ENCODE results near the gene CREB5. TPM values are rescaled to one million over a fixed set of nuclear protein-coding genes. Genes with fewer than 3 reads are reported as not detected.

CREB5 gene
- total and polyA plus RNA-seq, 2 donors from 2014 or later: 3.4 to 27.2 TPM

DNA sequence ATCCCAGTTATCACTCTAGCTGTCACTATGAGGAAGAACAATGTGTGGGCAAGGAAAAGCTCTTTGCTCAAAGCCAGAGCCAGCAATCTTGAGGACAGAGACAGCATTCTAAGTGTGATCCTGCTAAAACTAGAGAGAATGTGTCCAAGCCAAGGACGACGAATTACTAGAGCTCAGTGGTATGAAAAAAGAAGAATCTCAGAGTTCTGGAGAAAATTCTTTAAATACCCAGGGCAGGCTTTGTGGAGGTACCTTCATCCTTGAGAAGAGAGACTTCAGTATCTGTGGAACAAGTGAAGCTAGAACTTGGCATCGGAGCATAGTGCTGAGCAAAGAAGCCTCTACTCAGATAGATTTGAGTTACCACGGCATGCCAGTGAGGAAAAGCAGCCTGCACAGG is 336.0 kb downstream of the CREB5 start:
- H3K27me3 ChIP-seq (ENCODE audit: control insufficient read depth, insufficient read depth, low read length): no peaks in the 10 kb centered on the region
- no peak overlapping the region for H3K9ac ChIP-seq (ENCODE audit: low read length in 3 of 3)
- TF ChIP-seq, protein P1, sequence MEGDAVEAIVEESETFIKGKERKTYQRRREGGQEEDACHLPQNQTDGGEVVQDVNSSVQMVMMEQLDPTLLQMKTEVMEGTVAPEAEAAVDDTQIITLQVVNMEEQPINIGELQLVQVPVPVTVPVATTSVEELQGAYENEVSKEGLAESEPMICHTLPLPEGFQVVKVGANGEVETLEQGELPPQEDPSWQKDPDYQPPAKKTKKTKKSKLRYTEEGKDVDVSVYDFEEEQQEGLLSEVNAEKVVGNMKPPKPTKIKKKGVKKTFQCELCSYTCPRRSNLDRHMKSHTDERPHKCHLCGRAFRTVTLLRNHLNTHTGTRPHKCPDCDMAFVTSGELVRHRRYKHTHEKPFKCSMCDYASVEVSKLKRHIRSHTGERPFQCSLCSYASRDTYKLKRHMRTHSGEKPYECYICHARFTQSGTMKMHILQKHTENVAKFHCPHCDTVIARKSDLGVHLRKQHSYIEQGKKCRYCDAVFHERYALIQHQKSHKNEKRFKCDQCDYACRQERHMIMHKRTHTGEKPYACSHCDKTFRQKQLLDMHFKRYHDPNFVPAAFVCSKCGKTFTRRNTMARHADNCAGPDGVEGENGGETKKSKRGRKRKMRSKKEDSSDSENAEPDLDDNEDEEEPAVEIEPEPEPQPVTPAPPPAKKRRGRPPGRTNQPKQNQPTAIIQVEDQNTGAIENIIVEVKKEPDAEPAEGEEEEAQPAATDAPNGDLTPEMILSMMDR (IDR thresholded peaks at IDR 0.05; ENCODE audit: borderline replicate concordance, extremely low read depth, insufficient read depth): no peak
- no peak for FAIRE-seq
- H3K4me3 ChIP-seq (ENCODE audit: low read length in 3 of 3): no peak overlapping the region
- H3K36me3 ChIP-seq (ENCODE audit: control insufficient read depth in 2 of 3, insufficient read depth in 3 of 3, low read length in 3 of 3): no peaks in the 10 kb centered on the region
- DNase-seq: no peak
- no peaks in the 10 kb centered on the region for H3K9me3 ChIP-seq (ENCODE audit: control insufficient read depth in 2 of 3, insufficient read depth in 1 of 3, low read length in 3 of 3)
- intact Hi-C loops (cut with DNase I): no loop called here
- H3K4me1 ChIP-seq (ENCODE audit: control insufficient read depth in 2 of 3, insufficient read depth in 2 of 3, low read depth in 1 of 3, low read length in 3 of 3): no peaks in the 10 kb centered on the region
- H3K27ac ChIP-seq (ENCODE audit: low read depth in 2 of 2, low read length in 2 of 2): no peak overlapping the region

DNA sequence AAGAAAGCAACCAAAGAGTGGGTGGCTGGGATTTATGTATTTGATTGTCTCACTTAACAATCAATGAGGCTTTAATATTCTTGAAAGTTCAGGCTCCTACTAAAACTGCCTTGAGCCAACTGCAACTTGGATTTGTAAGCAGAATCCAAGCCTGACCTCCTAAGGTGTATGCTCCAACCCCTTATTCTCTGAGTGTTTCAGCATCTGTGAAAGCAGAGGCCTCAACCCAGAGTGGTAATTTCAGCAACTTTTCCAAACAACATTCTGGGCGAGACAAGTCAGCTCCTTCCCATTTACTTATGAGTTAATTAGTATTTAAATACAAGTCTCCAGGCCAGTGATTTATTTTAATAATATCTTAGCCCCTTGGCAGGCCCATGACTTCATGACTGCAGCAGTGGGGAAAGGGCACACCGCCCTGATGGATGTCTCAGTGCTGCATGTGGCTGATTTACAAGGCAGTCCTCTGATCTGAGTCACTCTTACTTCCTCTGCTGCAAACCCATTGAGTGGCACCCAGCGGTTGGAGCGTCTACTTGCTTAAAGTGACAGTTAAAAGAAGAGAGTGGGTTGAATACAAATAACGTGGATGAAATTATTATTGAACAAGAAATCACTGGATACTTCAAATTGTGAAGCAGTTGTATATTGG is 336.7 kb downstream of the CREB5 start:
- Histone ChIP-seq H3K4me1 (ENCODE audit: control insufficient read depth in 2 of 3, insufficient read depth in 2 of 3, low read depth in 1 of 3, low read length in 3 of 3) (no peaks in the 10 kb centered on the region), H3K4me3 (ENCODE audit: low read length in 3 of 3) (no peak overlapping the region), H3K27me3 (ENCODE audit: control insufficient read depth, insufficient read depth, low read length) (no peaks in the 10 kb centered on the region), H3K27ac (ENCODE audit: low read depth in 2 of 2, low read length in 2 of 2) (no peak overlapping the region), H3K36me3 (ENCODE audit: control insufficient read depth in 2 of 3, insufficient read depth in 3 of 3, low read length in 3 of 3) (no peaks in the 10 kb centered on the region), H3K9me3 (ENCODE audit: control insufficient read depth in 2 of 3, insufficient read depth in 1 of 3, low read length in 3 of 3) (no peaks in the 10 kb centered on the region), H3K9ac (ENCODE audit: low read length in 3 of 3) (no peak overlapping the region)
- intact Hi-C loops (cut with DNase I): no loop called here
- TF ChIP-seq, protein P1 (IDR thresholded peaks at IDR 0.05; ENCODE audit: borderline replicate concordance, extremely low read depth, insufficient read depth): no peak
- no peak for FAIRE-seq
- DNase-seq: no peak

DNA sequence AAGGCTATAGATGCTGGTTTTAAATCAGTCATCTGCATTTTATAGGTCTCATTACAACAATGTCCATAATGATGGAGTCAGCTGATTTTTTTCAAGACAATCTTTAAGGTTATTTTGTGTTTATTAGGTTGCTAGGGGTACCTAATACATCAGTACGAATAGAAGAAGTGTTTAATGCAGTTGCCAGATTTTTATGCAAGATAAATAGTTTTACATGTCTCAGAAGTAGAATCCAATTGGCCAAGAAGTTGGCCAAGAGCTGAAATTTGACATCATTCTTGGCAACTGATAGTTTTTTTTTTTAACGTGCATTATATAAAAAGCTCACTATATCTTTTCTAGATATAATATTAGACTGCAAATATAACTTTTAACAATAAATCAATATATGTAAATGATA is 337.3 kb downstream of the CREB5 start:
- DNase-seq: no peak
- H3K9ac ChIP-seq (ENCODE audit: low read length in 3 of 3): no peak overlapping the region
- no peak for FAIRE-seq
- TF ChIP-seq, protein P1 (IDR thresholded peaks at IDR 0.05; ENCODE audit: borderline replicate concordance, extremely low read depth, insufficient read depth): no peak
- H3K27ac ChIP-seq (ENCODE audit: low read depth in 2 of 2, low read length in 2 of 2): no peak overlapping the region
- no peaks in the 10 kb centered on the region for H3K4me1 ChIP-seq (ENCODE audit: control insufficient read depth in 2 of 3, insufficient read depth in 2 of 3, low read depth in 1 of 3, low read length in 3 of 3)
- H3K9me3 ChIP-seq (ENCODE audit: control insufficient read depth in 2 of 3, insufficient read depth in 1 of 3, low read length in 3 of 3): no peaks in the 10 kb centered on the region
- no peaks in the 10 kb centered on the region for H3K27me3 ChIP-seq (ENCODE audit: control insufficient read depth, insufficient read depth, low read length)
- H3K36me3 ChIP-seq (ENCODE audit: control insufficient read depth in 2 of 3, insufficient read depth in 3 of 3, low read length in 3 of 3): no peaks in the 10 kb centered on the region
- intact Hi-C loops (cut with DNase I): no loop called here
- no peak overlapping the region for H3K4me3 ChIP-seq (ENCODE audit: low read length in 3 of 3)

DNA sequence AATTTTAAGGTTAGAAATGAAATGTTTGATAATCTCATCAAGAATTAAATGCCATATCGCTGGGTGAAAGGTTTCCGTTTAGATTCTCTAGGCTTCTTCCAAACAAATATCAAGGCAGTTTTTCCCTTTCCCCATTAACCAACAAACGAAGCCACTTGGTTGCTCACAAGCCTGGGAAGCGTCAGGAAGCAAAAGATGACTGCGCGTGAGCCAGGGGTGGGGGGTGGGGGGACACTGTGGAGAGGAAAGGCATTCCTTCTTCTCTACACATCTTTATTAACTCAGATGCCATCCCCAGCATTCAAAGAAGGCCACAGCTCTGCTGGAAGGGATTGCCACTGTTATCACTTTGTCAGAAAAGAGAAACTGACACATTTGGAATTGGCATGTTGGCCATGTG is 338.7 kb downstream of the CREB5 start:
- Histone ChIP-seq H3K9ac (ENCODE audit: low read length in 3 of 3) (no peak overlapping the region), H3K27me3 (ENCODE audit: control insufficient read depth, insufficient read depth, low read length) (no peaks in the 10 kb centered on the region), H3K36me3 (ENCODE audit: control insufficient read depth in 2 of 3, insufficient read depth in 3 of 3, low read length in 3 of 3) (no peaks in the 10 kb centered on the region), H3K4me1 (ENCODE audit: control insufficient read depth in 2 of 3, insufficient read depth in 2 of 3, low read depth in 1 of 3, low read length in 3 of 3) (no peaks in the 10 kb centered on the region), H3K27ac (ENCODE audit: low read depth in 2 of 2, low read length in 2 of 2) (no peak overlapping the region), H3K4me3 (ENCODE audit: low read length in 3 of 3) (no peak overlapping the region), H3K9me3 (ENCODE audit: control insufficient read depth in 2 of 3, insufficient read depth in 1 of 3, low read length in 3 of 3) (no peaks in the 10 kb centered on the region)
- TF ChIP-seq, protein P1 (IDR thresholded peaks at IDR 0.05; ENCODE audit: borderline replicate concordance, extremely low read depth, insufficient read depth): no peak
- DNase-seq: no peak
- no peak for FAIRE-seq
- intact Hi-C loops (cut with DNase I): no loop called here
